Measurements from ENCODE around the gene JSRP1.
A peak's percentile ranks its signal among the peaks of the same experiment; 100 is the strongest.

The JSRP1 gene

DNA sequence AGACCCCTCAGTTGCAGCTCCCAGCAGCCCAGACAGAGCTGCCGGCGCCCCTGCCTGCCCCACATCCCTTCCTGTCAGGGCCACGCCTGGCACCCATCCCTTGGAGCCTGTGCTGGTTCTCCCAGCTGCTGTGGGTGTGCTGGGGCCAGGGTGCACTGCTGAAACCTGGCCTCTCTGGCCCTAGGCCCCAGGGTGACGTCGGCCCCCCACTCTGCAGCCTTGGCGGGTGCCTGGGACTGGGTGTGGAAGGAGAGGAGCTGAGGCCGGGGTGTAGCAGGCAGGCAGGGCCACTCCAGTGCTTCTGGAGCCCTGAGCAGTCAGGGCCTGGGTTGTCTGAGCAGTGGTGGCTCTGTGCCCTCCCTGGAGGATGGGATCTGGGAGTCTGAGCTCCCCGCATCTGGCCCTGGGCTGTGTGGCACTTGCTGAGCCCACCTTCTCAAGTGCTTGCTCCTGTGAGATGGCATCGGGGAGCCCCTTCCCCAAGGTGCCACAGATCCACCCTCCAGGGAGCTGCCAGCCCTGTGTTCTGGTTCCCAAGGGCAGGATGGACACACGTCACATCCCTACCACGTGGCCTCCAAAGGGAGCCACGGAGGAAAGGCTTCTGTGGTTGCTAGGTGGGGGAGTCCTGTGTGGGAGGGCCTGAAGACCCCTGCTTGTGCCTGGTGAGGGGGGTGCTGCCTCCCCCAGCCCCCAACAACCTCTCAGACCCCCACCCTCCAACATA is 25.2 kb downstream of the JSRP1 start:
- no peak for DNase-seq

DNA sequence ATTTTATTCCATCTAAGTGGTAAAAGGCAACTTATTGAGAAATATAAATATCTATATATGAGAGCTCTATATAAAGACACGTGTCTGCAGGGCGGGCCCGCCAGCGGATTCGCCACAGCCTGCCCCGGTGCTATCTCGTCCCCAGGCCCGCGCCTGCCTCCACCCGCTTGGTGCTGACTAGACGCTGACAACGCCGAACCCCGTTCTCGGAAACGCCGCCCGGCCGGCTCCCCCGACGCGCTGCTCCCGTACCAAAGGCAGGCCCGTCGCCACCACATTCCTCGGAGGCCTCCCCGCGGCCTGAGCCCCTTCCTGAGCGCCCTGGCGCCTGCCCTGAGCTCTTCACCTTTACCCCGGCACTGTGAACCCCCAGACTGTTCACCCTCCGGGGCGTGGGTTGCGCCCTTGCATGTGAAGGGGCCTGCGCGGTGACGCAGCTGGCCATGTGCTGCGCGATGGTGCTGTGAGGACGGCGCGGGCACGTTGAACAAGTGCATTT is 26.1 kb downstream of the JSRP1 start:
- DNase-seq = no peak

DNA sequence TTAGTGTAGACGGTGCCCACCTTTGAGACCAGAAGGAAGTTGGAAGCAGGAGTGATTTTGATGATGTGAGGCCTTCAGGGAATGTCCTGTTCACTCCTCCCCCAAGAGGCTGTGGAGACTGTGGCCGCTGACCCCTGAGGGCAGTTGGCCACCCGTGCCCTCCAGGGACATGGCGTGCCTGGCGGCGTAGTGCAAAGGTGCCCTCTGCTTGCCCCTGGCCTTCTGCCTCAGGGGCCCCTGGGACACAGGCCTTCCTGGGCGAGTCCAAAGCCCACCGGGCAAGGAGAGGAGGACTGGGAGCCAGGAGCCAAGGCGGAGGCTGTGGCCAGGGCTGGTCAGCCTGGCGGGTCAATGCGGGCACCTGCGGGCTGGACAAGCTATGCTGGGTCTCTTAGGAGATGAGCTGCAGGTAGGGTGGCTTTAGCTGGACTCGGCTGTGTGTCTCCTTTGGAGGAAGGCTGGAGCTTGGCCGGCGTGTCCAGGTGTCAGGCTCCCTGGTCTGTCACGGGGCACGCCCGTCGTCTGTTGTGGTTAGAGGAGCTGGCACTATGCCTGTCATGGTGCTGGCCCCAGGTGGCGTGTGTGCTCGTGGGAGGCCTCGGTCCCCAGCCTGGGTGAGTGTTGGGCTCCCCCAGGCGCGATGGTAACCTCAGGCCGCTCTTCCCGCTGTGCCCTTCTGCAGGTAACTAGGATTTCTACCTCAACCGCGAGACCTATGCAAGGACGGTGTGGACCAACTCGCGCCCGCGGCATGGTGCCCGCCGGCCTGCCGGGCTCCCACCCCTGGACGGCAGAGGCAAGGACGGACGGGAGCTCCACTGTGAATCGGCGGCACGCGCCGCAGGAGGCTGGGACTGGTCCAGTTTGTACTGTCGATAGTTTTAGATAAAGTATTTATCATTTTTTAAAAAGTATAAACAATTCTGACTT is 26.8 kb downstream of the JSRP1 start:
- no peak for DNase-seq

DNA sequence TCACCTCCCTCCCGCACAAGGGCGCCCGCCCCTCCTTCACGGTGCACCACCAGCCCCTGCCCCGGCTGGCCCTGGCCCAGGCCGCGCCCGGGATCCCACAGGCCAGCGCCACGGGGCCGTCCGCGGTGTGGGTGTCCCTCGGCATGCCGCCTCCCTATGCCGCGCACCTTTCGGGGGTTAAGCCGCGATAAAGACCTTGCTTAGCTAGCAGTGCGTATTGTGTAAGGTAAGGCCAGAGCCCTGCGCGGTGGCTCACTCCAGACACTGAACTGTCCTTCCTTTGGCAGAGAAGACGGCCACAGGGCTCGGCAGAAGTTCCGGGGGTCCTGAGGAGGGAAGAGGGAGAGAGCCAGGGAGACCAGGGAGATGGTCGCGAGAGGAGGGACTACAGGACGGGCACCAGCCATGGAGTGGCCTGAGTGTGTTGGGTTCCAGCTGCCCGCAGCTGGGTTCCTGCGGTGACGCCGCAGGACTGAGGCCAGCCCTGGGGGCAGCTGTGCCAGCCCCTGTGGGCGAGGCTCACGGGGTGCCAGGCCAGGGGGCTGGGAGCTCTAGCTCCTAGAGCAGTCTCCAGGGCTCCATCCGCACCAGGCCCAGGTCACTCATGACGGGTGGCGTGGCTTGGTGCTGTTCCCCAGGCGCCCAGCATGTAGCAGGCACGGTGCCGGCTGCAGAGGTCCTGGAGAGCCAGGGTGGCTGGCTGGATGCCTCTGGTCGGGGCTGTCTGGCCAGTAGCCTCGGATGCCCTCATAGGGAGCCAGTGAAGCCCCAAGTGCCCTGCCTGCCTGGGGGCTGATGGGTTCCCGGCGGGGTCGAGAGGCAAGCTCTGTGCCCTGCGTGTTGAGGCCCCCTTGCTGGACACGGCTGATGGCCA is 27.8 kb downstream of the JSRP1 start:
- no peak for DNase-seq

DNA sequence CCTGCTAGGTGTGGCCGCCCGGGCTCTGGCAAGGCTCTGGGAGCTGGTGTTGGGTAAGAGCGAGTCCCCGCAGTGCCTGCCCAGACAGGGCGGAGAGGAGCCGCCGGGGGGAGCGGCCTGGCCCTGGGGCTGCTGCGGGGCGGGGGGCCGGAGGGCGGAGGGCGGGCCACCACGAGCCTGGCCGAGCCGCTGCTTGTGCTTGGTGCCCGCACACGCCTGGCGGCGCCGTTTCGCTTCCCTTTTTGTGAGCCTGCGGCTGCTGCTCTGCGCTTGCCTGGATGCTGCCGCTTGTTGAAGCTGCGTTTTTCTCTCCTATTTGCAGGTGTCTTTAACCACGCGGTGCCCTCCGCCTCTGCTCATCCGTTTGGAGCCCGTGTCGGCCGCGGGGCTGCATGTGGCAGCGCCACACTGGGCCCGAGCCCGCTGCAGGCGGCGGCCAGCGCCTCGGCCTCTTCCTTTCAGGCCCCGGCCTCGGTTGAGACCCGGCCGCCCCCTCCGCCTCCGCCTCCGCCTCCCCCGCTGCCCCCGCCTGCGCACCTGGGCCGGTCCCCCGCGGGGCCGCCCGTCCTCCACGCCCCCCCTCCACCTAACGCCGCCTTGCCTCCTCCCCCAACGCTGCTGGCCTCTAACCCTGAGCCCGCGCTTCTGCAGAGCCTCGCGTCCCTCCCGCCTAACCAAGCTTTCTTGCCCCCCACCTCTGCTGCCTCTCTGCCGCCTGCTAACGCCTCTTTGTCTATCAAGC is 28.6 kb downstream of the JSRP1 start:
- DNase-seq = no peak

DNA sequence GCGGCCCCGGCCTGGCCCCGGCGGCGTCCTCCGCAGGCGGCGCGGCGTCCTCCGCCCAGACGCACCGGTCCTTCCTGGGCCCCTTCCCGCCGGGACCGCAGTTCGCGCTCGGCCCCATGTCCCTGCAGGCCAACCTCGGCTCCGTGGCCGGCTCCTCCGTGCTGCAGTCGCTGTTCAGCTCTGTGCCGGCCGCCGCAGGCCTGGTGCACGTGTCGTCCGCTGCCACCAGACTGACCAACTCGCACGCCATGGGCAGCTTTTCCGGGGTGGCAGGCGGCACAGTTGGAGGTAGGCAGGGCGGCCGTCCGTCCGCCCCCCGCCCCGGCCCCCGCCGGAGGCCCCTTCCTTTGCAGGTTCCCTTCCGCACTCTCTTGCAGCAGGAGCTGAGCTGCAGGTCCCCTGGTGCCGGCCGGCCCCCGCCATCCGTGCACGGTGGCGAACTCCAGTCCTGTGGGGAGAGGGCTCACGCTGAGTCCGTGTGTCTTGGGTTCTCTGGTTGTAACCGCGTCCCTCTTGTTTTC is 29.3 kb downstream of the JSRP1 start:
- no peak for DNase-seq

DNA sequence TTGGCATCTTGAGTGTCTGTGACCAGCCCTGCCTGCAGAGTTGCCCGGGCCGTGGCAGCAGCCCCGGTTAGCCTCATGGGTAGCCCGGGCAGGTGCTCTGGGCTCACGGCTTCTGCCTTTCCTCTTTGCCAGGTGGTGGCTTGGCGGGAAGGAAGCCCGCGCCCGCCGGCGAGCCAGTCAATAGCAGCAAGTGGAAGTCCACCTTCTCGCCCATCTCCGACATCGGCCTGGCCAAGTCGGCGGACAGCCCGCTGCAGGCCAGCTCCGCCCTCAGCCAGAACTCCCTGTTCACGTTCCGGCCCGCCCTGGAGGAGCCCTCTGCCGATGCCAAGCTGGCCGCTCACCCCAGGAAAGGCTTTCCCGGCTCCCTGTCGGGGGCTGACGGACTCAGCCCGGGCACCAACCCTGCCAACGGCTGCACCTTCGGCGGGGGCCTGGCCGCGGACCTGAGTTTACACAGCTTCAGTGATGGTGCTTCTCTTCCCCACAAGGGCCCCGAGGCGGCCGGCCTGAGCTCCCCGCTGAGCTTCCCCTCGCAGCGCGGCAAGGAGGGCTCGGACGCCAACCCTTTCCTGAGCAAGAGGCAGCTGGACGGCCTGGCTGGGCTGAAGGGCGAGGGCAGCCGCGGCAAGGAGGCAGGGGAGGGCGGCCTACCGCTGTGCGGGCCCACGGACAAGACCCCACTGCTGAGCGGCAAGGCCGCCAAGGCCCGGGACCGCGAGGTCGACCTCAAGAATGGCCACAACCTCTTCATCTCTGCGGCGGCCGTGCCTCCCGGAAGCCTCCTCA is 30.0 kb downstream of the JSRP1 start:
- no peak for DNase-seq

DNA sequence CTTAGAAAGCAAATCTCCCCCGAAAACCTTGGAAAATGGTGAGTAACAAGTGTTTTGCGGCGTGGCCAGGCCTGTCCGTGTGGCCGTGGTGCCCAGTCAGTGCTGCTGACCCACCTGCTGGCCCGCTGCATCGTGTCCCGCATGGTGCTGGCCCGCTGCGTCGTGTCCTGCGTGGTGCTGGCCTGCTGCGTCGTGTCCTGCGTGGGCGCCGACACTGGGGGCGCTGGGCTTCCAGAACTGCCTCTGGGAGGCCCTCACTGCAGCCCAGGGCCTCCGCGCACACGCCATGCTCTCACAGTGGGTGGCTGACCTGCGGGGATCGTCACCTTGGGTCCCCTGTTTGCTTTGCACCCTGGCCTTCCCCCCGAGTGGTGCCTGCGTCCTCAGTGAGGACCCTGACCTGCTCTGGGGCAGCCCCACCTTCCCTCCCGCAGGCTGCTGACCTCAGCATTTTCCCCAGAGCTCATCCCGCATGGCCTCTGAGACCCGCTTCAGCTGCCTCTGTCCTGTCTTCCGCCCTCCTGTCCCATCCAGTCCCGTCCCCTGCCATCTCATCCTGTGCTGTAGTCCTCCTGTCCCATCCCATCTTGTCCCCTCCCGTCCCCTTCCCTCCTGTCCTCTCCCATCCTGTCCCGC is 30.7 kb downstream of the JSRP1 start:
- DNase-seq = no peak

DNA sequence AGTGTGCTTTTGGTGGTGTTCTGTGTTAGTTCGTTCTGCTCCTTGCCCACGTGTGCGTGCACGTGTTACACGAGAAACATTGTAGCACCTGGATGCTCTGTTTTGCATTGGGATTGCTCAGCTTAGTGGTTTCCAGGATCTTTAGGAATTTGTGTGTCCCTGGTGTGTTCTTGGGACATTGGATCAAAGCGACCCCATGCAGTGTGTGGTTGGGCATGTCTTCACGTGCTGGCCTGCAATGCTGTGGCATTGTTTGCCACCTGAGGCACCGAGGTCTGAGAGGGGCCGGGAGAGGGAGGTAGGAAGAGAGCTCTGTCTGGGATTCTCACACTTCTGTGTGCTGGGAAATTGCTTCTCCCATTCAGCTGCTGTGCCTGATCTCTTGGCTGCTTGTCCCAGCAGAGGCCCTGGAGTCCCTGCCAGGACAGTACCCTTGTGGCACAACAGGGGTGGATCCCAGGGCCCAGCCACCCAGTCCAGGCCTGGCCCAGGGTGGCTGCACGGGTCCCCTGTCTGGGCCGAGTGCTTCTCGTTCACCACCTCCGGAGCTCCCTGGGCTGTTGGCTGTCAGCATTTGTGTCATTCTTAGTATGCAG is 31.4 kb downstream of the JSRP1 start:
- no peak for DNase-seq

DNA sequence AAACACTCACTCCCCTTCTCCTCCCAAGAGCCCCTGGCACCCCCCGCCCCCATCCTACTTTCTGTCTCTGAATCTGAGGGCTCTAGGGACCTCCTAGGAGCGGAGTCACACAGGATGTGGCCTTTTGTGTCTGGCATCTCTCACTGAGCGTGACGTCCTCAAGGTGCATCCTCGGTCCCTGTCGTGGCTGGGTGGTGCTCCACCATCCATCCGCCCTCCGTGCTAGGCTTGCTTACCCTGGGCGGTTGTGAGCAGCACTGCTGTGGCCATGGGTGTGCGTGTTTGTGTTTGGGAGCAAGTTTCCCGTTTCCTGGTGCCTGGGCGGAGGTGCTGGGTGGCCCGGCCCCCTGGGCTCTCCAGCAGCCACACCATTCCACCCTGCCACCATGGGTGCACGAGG is 32.3 kb downstream of the JSRP1 start:
- no peak for DNase-seq

DNA sequence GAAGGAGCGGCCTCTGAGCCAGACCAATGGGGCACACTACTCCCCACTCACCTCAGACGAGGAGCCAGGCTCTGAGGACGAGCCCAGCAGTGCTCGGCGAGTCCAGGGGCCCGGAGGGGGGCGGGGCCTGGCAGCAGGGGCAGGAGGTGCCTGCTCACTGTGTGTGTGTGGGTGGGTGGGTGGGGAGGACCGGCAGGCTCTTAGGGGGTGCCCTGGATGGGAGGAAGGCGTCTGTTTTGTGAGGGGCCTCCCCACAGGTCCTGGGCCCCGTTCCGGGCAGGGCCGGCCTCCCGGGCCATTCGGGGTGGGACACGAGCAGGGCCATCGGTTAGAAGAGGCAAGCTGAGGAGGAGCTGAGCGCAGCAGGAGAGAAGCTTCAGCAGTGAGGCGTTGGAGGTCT is 32.8 kb downstream of the JSRP1 start:
- DNase-seq = no peak

DNA sequence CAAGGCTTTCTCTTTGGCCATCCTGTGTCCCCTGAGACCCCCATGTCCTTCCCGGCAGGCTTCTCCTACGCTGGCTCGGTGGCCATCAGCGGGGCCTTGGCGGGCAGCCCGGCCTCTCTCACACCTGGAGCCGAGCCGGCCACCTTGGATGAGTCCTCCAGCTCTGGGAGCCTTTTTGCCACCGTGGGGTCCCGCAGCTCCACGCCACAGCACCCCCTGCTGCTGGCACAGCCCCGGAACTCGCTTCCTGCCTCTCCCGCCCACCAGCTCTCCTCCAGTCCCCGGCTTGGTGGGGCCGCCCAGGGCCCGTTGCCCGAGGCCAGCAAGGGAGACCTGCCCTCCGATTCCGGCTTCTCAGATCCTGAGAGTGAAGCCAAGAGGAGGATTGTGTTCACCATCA is 34.3 kb downstream of the JSRP1 start:
- no peak for DNase-seq

DNA sequence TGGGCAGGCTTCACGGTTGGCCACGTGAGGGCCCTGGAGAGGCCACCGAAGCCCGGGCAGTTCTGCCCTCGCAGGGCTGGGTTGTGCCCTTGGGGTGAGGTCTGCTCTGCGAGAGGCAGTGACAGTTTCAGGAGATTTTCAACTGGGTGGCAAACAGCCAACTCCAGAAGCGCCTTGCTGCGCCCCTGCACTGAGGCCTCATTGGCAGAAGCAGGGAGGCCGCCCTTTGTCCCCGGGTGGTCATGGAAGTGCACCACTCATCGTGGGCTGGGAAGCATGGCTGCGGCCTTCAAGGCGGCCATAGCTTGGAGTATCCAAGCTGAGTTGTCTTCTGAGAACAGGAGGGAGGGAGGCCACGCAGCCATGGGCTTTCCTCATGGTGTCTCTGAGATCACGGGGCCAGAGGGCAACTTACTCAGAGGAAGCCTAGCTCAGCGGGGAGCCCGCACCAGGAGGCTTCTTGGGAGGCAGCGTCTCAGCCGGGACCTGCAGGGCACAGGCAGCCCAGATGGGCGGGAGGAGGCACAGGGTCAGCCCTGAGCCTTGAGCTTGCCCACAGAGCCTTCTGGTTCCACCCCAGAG is 34.9 kb downstream of the JSRP1 start:
- DNase-seq = no peak

DNA sequence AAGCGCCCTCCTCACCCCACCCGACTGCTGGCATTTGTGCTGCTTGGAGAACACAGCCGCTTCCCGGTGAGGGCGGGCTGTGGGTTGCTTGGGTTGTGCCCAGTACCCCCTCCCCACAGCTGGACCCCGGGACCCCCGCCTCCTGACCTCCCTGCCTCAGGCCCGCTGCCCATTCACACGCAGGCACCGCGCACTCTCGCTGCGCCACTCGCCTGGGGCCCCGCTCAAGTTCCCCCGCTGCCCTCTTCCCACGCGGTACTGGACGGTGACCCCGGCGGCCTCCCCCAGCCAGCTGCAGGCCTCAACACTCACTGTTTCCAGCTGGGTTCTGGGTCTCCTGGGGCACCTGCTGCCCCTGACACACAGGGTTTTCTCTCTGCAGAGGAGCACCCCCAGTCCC is 36.5 kb downstream of the JSRP1 start:
- DNase-seq = no peak

DNA sequence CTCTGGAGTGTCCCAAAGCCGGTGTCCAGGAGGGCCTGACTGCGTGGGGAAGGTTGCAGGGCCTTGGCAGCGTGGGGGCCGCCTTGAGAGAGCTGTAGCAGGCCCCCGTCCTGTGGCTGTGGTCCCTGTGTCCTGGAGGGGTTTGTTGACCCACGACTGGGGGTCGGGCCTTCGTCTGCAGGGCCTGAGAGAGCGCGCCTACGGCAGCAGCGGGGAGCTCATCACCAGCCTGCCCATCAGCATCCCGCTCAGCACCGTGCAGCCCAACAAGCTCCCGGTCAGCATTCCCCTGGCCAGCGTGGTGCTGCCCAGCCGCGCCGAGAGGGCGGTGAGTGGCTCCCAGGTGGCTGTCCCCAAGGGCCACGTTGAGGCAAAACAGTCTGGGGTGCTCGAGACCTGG is 38.6 kb downstream of the JSRP1 start:
- DNase-seq = no peak

DNA sequence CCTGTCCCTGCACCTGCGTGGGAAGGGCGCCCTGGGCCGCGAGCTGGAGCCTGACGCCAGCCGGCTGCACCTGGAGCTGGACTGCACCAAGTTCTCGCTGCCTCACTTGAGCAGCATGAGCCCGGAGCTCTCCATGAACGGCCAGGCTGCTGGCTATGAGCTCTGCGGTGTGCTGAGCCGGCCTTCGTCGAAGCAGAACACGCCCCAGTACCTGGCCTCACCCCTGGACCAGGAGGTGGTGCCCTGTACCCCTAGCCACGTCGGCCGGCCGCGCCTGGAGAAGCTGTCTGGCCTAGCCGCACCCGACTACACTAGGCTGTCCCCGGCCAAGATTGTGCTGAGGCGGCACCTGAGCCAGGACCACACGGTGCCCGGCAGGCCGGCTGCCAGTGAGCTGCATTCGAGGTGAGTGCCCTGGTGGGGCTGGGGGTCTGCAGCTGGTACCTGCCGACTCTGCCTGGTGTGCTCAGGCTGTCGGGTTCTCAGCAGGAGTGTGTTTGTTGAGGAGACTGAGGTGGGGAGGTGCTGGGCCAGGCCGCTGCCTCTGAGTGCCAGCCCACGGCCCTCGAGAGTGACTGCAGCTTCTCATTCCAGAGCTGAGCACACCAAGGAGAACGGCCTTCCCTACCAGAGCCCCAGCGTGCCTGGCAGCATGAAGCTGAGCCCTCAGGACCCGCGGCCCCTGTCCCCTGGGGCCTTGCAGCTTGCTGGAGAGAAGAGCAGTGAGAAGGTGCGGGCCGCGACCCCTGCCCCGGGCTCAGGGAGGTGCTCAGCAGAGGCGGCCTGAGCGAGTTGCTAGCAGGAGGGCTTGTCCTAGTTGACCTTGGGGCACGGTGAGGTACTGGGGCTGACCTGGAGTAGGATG is 39.6 kb downstream of the JSRP1 start:
- no peak for DNase-seq

DNA sequence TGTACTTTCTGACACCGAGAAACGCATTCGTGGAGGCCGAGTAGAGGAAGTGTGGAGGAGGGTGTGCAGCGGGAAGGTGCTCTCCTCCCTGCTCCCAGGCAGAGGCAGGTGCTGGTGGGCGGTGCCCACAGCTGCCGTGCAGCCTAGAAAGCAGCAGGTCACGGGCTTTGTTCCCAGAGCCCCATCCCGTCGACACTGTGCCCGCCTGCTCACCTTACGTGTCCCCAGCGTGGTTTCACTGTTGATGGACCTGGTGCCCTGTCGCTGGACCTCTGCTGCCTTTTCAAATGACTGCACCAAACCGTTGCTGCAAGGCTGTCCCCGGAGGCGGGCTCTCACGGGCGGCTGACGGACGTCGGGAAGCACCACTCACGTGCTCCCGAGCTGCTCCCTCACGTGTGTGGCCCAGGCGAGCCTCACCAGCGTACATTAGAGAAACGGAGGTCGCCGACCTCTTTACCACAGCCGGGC is 40.9 kb downstream of the JSRP1 start:
- peak; percentile 33 for DNase-seq

DNA sequence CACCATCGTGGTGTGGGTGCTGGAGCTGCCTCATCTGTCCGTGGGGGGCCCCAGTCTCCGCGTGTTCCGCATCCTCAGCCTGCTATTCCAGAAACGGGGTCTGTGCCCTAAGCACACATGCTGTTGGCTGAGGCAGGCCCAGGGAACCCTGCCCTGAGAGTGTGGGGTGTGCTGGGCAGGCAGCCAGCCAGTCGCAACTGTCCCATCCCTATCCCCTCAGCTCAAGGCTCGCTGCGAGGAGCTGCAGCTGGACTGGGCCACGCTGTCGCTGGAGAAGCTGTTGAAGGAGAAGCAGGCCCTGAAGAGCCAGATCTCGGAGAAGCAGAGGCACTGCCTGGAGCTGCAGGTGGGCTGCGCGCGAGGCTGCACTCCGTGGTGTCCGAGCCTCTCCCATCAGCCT is 42.0 kb downstream of the JSRP1 start:
- DNase-seq = no peak

DNA sequence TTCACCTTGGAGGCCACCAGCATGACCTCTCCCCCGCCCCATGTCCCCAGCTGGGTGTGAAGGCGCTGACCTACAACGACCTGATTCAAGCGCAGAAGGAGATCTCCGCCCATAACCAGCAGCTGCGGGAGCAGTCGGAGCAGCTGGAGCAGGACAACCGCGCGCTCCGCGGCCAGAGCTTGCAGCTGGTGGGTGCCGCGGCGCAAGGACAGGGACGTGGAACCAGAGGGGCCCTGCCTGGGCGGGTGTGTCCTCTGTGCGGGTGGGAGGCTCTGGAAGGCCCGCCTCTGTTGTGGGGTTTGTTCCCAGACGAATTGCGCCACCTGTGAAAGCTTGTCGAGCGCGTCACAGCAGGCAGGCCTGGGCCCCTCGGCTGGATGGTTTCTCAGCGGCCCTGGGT is 42.4 kb downstream of the JSRP1 start:
- DNase-seq = no peak

Data from activated CD4-positive, alpha-beta T cell treated with anti-CD3 and anti-CD28 coated beads for 1 hour (primary cell).